ENCODE results near the gene GSK3A.

GRCh38 chr19:42193294-42193693 is 49.1 kb downstream of the GSK3A start:
- TF ChIP-seq CTCF (conservative IDR thresholded peaks at IDR 0.05; ENCODE audit: low read depth, low read length) (no peak), MAFK (IDR thresholded peaks at IDR 0.05; ENCODE audit: low read depth, low read length) (no peak), MXI1 (IDR thresholded peaks at IDR 0.05; ENCODE audit: borderline replicate concordance, low read depth, low read length) (no peak), RAD21 (IDR thresholded peaks at IDR 0.05; ENCODE audit: low read length) (no peak), POLR2A (IDR thresholded peaks at IDR 0.05; ENCODE audit: low read depth, low read length) (no peak), SMC3 (IDR thresholded peaks at IDR 0.05; ENCODE audit: low read depth, low read length) (no peak)

Data from IMR-90 (cell line).